IPS-NIHi11 (cell line): ENCODE data around the gene SLC38A8.

ENCODE experiments used
- DNase-seq: peaks from one replicate; pipeline ENCODE4 v3.0.0; 2012; ENCODE audit warnings: mixed read lengths, low spot score

SLC38A8 gene

DNA sequence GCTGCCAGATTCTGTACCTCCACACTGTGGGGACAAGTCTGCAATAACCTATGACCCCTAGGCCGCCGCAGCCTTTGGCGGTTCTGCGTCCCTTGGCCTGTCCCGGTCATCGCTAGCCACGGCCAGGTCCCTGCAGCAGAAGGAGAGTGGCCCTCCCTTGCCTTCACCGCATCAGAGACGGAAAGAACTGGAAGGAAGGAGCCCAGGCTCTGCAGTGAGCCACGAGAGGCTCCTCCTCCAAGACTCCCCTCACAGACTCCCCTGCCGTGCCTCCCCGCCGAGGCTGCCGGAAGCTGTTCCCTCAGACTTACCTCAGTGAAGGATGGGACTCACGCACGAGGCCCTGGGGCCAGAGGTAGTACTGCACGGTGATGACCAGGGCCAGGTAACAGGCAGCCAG lies 11.0 kb downstream of the SLC38A8 start:
- no peak for DNase-seq

DNA sequence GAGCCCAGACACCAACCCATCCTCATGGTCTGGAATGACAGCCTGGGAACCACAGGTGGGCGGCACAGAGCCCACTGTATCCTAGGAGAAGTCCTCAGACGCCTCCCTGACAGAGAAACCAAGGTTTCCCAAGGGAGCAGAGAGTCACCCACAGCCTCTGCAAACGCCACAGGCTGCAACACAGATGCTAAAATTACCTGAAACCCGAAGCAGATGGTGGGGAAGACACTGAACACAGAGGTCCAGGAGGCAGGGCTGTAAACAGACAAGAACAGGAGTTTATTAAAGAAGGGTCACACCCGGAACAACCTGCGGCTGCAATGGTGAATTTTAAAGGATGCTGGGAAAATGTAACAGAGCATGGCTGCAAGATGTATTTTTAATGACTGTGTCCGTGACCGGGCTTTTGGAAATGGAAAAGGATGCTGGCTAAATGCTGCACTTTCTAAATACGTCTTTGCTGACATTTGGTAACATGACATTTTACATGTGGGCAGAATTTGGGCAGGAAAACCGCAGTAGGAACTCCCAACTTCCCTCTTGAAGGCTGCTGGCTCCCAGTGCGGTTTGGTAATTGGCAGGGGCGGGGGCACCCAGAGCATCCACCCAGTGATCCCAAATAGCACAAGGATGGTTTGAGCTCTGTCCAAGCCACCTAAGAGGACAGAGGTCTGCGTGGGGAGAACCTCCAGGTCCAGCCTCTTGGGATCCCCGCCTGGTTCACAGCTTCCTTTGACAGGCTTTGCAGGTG lies 13.1 kb downstream of the SLC38A8 start:
- no peak for DNase-seq

DNA sequence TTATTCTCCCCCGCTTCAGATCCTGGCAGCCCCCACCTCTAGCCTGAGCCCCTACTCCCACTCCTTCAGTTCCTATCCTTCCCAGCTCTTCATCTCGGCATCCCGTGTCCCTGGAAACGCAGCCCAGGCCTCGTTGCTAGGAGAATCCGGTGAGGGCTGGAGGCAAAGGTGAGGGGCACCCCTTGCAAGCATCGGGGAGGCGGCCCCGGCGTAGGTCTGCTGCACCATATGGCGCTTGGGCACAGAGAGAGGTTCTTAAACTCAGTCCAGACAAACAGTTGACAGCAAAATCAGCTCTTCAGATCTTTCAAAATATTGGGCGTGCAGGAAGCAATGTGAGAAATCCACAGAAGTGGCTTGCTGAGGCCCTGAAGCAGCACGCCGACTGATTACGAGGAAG lies 15.0 kb downstream of the SLC38A8 start:
- no peak for DNase-seq

DNA sequence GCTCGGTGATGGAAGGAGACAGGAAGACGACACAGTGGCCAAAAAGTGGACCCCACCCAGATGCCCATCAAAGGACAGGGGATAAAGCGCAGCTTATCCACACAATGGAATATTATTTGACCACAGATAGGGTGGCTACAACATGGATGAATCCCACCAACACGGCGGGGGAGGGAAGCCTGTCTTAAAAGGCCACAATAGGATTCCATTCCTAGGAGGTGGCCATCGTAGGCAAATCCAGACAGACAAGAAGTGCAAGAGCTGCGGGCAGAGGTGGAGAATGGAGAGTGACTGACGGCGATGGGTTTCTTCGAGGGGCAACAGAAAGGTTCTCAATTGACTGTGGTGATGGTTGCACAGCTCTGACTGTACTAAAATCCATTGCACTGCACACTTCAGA lies 16.0 kb downstream of the SLC38A8 start:
- no peak for DNase-seq

DNA sequence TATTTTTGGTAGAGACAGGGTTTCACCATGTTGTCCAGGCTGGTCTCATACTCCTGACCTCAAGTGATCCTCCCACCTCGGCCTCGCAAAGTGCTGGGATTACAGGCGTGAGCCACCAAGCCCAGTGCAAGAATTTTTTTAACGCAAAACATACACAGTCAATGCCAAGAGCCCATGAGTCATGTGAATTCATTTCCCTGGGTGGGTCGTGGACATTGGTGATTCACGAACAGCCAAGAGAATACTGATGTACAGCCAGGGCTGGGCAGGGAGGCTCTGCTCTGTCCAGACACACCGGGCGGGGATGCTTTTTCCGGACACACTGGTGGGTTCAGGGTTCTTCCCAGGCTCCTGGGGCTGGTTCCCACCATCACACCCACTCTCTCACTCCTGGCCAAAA lies 17.7 kb downstream of the SLC38A8 start:
- no peak for DNase-seq

DNA sequence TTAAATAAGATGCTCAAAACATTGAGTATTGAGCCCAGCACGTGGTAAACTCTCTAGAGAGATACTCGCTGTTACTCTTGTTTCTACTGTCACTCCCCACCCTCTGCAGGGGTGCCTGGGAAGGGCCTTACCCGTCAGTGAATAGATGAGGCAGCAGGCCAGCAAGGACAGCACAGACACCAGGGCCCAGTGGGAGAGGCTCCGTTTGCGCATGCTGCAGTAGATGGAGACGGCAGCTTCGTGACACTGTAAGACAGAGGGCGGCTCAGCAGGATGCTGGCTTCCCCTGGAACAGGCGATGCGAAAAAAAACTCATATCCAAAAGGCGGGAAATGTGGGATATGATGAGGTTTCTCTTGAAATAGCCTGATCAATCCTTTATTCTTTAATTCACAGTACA lies 20.0 kb downstream of the SLC38A8 start:
- no peak for DNase-seq

DNA sequence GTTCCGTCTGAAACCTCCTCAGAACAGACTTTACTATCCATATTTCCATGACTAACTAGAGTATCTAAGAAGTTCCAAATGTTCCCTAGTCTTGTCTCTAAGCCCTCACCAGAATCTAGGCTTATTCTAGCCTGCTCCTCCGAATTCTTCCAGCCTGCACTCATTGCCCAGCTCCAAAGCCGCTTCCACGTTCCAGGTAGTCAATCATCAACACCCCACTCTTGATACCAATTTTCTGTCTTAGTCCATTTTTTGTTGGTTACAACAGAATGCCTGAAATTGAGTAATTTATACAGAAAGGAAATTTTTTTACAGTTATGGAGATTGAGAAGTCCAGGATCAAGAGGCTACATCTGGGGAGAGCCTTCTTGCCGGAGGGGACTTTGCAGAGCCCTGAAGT lies 21.1 kb downstream of the SLC38A8 start:
- no peak for DNase-seq

DNA sequence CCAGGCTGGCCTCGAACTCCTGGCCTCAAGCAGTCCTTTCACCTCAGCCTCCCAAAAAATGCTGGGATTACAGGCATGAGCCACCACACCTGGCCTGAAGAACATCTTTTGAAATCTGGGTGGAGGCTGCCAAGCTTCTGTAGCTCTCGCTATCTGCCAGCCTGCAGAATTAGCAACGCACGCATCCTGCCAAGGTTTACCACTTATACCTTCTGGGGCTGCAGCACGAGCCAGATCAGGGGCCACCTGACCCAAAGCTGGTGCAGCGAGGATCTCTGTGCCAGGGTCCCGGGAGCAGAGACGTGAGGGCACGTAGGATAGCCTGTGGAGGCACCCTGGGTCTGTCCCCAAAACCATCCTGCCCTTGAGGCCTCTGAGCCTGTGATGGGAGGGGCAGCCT lies 22.2 kb downstream of the SLC38A8 start:
- no peak for DNase-seq

DNA sequence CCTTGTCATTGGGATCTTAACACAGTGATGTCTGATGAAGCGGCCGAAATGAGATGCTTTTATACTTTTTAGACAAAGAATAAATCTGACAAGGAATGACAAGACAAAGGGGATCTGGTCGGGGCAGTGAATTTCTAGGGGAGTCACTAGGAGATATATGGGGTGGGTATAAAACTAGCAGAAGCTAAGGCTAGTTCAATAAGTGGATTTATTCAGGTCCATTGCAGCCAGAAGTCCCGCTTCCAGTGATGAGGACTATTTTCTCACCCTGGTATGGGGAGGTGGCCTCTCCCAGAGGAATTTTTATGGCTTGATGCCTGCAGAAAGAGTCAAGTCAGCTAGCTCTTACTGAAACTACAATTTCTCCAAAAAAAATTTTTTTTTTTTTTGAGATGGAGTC lies 23.9 kb downstream of the SLC38A8 start:
- no peak for DNase-seq

DNA sequence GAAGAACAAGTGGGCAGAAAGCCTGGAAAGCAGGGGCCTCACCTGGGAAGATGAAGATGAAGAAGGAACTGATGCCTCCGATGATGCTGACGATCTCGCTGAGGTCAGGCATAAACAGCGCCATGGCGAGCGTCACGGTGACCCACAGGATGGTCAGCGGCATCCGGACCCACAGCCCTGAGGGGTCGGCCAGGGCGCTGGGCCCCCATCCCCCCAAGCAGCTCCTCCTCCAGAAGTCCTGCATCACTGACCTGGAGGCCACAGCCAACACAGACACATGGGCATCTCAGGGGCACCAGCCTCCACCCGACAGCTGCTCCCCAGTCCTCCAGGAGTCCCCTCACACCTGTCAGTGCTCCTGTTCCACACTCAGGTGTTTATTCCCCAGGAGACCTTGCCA lies 26.1 kb downstream of the SLC38A8 start:
- no peak for DNase-seq

DNA sequence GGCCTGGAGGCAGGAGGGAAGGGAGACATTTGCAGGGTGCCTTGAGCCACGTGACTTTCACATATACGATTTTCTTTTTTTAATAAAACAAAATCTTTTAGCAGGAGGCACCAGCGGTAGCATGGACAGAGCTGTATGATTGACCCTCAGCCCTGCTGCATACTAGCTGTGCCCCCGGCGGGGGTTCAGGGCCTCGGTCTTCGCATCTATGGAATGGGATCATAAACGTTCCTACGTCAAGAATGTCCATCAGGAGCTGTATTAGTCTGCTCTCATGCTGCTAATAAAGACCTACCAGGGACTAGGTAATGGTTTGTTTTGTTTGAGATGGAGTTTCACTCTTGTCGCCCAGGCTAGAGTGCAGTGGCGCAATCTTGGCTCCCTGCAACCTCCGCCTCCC lies 27.2 kb downstream of the SLC38A8 start:
- DNase-seq = no peak

DNA sequence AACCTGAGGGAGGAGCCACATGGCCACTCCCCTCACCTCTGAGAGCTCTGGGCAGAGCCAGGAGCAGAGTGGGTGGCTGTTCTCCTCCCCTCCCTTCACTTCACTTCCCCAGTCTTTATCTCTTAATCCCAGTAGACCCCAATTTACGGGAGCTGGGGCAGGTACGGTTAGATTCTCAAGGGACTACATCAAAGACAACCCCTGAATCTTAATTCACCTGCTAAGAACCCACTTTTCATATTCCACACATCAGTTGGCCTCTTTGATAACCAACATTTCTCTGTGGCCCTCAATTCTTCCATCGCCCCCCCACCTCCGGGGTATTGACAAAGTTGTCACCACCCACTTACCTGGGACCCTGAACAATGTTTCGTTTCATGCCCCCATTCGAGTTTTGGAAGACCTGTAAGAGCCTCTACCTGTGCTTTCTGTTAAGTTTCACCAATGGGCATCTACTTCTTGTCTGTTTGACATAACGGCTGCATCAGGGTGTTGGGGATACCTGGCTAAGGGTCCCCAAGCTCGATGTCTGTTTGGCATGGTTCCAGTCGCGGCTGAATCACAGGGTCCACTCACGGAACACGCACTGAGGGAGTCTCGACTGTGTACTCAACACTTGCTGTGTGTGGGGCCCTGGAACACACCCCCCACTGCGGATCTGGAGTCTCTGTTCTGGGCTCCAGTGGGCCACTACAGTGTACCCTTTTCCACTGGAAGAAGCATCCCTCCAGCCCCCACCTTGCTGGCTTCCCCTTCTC lies 27.8 kb downstream of the SLC38A8 start:
- no peak for DNase-seq

DNA sequence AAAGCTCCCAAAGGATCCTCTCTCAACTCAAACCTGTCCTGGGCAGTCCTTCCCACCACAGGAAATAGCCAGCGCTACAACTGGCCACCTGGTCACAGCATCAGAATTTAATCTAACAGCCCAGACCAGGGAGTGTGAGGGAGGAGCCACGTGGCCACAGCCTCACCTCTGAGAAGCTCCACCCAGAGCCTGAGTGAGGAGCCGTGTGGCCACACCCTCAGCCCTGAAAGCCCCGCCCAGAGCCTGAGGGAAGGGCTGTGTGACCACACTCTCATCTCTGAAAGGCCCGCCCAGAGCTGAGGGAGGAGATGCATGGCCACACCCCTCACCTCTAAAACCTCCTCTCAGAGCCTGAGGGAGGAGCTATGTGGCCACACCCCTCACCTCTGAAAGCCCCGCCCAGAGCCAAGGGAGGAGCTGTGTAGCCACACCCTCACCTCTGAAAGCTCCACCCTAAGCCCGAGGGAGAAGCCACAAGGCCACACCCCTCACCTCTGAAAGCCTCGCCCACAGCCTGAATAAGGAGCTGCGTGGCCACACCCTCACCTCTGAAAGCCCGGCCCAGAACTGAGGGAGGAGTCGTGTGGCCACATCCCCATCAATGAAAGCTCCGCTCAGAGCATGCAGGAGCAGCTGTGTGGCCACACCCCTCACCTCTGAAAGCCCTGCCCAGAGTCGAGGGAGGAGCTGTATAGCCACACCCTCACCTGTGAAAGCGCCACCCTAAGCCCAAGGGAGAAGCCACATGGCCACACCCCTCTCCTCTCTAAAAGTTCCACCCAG lies 28.6 kb downstream of the SLC38A8 start:
- DNase-seq = peak; percentile 94

DNA sequence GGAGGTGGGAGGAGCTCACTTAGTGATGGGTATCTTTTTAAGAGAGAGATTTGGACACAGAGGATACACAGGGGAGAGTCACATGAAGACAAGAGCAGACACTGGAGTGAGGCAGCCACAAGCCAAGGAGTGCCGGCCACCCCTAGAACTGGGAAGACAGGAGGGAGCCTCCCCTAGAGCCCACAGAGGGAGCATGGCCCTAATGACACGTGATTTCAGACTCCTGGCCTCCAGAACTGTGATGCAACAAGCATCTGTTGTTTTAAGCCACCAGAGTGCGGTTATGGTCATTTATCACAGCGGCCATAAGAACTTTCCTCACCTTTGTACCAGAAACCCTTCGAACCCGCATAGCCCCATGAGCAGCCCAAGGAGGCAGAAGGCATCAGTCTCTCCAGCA lies 33.3 kb downstream of the SLC38A8 start:
- DNase-seq = no peak

DNA sequence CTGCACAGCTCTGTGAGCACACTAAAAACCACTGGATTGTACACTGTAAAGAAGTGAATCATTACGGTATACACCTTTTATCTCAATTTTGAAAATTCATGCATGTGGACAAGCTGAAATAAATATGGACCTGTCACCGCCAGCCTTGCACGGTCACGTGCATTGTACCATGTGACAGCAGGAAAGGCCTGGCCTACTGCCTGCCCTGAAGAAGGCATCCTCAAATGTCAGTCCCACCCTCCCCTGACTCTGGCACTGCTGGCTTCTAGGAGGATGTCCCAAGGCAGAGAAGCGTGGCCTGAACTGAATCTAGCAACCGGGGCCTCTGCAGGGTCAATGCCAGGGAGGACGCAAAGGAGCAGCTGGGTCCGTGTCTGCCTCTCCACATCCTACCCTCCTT lies 34.6 kb downstream of the SLC38A8 start:
- no peak for DNase-seq

DNA sequence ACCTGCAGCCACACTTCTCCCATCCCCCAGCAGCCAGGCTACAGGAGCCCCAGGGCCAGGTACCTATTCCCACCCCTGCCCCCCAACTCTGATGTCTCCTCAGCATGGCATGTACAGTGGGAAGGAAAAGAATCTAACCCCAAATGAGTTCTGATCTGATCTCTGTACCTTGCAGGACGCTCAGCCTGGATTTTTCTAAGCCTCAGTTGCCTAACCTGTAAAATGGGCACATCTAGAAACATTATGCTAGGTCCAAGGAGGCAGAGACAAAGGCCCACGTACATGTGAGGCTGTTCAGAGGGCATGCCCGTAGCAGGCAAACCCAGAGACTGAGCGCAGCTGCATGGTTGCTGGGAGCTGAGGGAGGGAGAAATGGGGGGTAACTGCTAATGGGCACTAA lies 35.1 kb downstream of the SLC38A8 start:
- DNase-seq = no peak

DNA sequence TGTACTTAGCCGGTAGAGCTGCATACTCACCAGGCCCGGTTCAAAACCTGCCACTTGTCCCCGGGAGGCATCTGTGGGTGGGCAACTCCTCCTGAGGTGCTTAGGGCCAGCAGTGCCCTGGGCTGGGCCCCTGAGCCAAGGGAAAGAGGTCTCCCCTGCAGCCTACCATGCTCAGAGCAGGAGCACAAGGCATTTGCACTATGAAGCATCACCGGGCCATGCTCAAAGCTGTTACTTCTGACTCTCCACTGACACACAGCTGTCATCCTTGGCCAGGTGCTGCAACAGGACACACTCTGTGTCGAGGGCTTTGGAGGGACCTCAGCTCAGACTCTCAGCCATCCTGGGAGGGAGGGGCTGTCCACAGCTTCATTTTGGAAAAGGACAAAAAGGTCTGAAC lies 37.2 kb downstream of the SLC38A8 start:
- DNase-seq = no peak

DNA sequence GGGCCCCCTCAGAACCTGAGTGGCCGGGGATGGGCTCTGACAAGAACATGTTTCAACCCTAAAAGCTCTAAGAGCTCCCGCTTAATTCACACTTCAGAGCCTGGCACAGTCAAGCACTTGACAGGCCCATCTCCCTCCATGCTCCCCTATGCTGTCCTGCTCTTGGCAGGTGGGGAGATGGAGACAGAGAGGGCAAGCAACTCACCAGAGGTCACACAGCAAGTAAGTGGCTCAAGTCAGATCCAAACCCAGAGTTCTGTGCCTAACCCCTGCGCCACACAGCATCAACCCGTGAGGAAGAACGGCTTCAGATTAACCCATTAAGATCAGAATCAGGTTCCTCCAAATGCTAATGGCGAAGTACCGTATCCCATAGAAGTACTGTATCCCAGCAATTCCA lies 38.2 kb downstream of the SLC38A8 start:
- no peak for DNase-seq

DNA sequence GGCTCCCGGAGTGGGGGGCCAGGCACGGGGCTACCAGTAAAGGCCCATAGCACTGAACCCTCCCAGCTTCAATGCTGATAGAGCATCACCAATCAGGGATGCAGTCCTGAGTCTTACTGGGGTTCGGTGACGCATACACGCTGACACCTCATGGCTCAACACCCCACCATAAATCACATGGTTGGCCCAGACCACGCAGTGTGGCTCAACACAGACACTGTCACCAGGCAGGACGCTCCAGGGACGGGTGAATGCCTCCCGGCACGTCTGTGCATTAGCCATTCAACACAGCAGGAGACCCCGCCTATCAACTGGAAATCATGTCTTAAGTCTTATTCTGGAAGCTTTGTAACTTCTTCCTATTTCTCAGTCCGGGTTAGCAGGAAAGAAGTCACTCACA lies 39.6 kb downstream of the SLC38A8 start:
- DNase-seq = no peak

DNA sequence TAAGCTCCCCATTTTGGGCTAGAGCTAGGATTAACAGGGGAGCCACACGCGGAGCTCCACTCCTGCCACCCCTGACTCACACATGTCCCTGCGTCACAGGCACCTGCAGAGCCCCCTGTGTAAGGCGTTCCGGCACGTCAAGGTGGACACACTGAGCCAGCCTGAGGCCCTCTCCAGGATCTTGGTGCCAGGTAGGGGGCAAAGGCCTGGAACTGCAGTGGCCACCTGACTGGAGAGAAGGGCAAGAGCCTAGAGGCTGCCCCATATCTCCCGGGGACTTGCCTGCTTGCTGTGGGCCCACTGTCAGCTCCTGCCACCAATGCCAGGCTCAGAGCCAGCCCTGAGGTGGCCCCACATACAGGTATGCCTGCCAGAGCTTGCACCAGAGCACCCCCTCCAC lies 40.9 kb downstream of the SLC38A8 start:
- DNase-seq = no peak

DNA sequence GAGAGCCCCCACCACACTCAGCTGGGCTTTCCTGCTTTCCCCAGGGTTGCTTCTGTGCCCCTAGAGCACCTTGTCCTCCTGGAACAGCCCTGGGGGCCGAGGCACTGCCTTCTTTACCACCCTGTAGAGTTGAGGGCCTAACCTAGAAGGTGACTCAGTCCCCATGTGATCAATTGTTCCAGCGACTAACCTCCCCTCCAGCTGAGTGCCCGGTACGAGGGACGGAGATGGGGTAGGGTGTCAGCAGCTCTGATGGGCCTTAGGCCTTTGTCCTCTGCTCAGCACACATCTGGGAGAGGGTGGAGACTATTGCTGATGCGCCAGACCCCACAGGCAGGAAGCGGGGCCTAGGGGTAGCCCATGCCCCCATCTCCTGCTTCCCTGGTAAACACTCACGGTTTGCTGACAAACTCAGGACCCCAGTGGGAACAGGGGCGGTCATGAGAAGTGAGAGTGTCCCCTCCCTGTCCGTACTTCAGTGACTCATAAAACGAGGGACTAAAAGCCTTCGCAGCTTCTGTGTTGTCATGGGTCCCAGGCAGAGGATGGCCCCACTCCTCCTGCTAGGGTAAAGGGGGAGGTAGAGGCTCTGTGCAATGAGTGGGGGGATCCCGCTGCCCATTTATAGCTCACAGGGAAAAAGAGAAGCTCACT lies 41.5 kb downstream of the SLC38A8 start:
- no peak for DNase-seq

DNA sequence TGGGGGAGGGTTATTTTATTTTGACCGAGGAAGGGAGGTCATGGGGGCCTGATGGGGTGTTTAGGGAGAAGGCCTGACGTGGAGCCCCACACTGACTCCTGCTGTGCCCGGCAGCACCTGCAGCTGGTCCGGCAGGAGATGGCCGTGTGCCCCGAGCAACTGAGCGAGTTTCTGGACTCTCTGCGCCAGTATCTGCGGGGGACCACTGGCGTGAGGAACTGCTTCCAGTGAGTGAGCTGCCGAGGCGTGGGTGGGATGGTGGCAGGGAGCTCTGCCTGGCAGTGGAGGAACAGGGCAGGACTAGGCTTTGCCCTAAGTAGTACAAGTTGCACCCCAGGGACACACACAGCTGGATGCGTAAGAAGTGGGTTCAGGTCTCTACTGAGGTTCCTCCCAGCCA lies 44.5 kb downstream of the SLC38A8 start:
- no peak for DNase-seq
